SJSA1 (cell line): ENCODE data around the gene OXSM. TPM values are rescaled to one million over a fixed set of nuclear protein-coding genes. Genes with fewer than 3 reads are reported as not detected.
A peak's percentile ranks its signal among the peaks of the same experiment; 100 is the strongest.

Experiments used
- DNase-seq, 2 experiments: peaks; one replicate each; pipeline ENCODE4 v3.0.0-alpha.2; 2015 to 2020; ENCODE audit warnings: low spot score in 2 of 2, low read depth in 1 of 2
- H3K27ac ChIP-seq: fragments of 250-450 bp; sonication (Bioruptor Pico); 2 replicates; pipeline ENCODE4 v1.5.1; 2020; ENCODE audit warnings: mild to moderate bottlenecking, moderate library complexity
- H3K27me3 ChIP-seq: fragments of 250-450 bp; sonication (Bioruptor Pico); replicated peaks from 2 replicates; pipeline ENCODE4 v1.5.1; 2020; ENCODE audit warnings: mild to moderate bottlenecking, moderate library complexity
- H3K36me3 ChIP-seq: fragments of 250-450 bp; sonication (Bioruptor Pico); 2 replicates; pipeline ENCODE4 v1.5.1; 2020; ENCODE audit warnings: mild to moderate bottlenecking
- H3K4me1 ChIP-seq: fragments of 250-450 bp; sonication (Bioruptor Pico); replicated peaks from 2 replicates; pipeline ENCODE4 v1.6.1; 2021; ENCODE audit warnings: mild to moderate bottlenecking
- H3K4me3 ChIP-seq: fragments of 250-450 bp; sonication (Bioruptor Pico); 2 replicates; pipeline ENCODE4 v1.5.1; 2020; ENCODE audit warnings: mild to moderate bottlenecking
- H3K9me3 ChIP-seq: fragments of 250-450 bp; sonication (Bioruptor Pico); replicated peaks from 2 replicates; pipeline ENCODE4 v1.5.1; 2020; ENCODE audit warnings: mild to moderate bottlenecking
- total RNA-seq: library from RNA; depleted of rRNA; stranded (reverse); fragments of >200 nt; shearing (Covaris generic); gene quantifications from 2 replicates; pipeline ENCODE4 v1.2.3, GENCODE V29; 2014

The OXSM gene
- total RNA-seq, 1 experiment from 2014 or later = 6.2 TPM

- H3K4me3 ChIP-seq = no peak overlapping the region
- DNase-seq = no peak
- H3K36me3 ChIP-seq = no peaks in the 10 kb centered on the region
- H3K27me3 ChIP-seq = no peaks in the 10 kb centered on the region
- H3K27ac ChIP-seq = peak overlapping the region; percentile 55
- H3K9me3 ChIP-seq = no peaks in the 10 kb centered on the region
- H3K4me1 ChIP-seq = peaks cover 14% of the 10 kb centered on the region
These were observed 31.1 kb downstream of the OXSM start for GRCh38 chr3:25820816-25821486.

DNA sequence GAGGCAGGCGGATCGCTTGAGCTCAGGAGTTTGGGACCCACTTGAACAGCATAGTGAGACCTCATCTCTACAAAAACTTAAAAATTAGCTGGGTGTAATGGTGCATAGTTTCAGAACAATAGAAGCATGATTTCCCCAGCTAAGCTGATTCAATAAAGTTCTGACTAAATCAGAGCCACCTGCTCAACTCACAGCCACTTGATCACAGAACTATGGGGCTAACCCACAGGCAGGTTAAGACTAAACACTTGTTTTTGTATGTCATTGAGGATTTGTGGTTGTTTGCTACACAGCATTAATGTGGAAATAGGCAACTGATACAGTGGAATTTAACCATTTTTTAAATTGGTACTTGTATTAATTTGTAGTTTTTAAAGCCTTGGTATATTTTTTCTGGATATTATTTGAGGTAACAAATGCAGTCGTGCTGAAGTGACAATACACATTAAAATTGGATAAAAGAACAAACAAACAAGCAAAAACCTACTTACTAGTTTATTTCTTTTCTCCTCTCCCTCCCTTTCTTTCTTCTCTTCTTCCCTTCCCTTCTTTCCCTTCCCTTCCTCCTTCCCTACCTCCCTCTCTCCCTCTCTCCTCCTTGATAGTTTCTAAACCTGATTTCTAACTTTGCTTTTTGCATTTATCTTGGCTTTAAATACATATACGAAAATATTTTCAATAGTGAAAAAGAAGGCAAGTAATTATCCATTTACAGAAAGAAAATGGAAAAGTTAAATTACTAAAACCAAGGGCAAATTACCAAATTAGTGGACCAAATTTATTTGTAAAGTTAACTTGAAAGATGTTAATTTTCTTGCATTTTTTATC is 32.1 kb downstream of the OXSM start:
- Histone ChIP-seq H3K9me3 (no peaks in the 10 kb centered on the region), H3K4me1 (peaks cover 14% of the 10 kb centered on the region), H3K27ac (no peak overlapping the region), H3K4me3 (no peak overlapping the region), H3K36me3 (no peaks in the 10 kb centered on the region), H3K27me3 (no peaks in the 10 kb centered on the region)
- no peak for DNase-seq

- DNase-seq = no peak
These were observed 33.4 kb downstream of the OXSM start for GRCh38 chr3:25823314-25823713.

GRCh38 chr3:25826510-25826909 is 36.6 kb downstream of the OXSM start:
- H3K27ac ChIP-seq = no peak overlapping the region
- H3K9me3 ChIP-seq = no peaks in the 10 kb centered on the region
- no peaks in the 10 kb centered on the region; the same call in 1 of the 2 replicates for H3K4me1 ChIP-seq
- no peak overlapping the region for H3K4me3 ChIP-seq
- DNase-seq = no peak
- no peaks in the 10 kb centered on the region for H3K27me3 ChIP-seq
- H3K36me3 ChIP-seq = no peaks in the 10 kb centered on the region

More at GRCh38 chr3:25823314-25823713, 33.4 kb downstream of the OXSM start:
- Histone ChIP-seq H3K27me3 (no peaks in the 10 kb centered on the region), H3K27ac (no peak overlapping the region), H3K4me1 (peaks cover 14% of the 10 kb centered on the region), H3K9me3 (no peaks in the 10 kb centered on the region), H3K4me3 (no peak overlapping the region), H3K36me3 (no peaks in the 10 kb centered on the region)

- Histone ChIP-seq H3K27ac (no peak overlapping the region), H3K9me3 (no peaks in the 10 kb centered on the region), H3K4me1 (no peaks in the 10 kb centered on the region), H3K4me3 (no peak overlapping the region), H3K27me3 (no peaks in the 10 kb centered on the region), H3K36me3 (no peaks in the 10 kb centered on the region)
- no peak for DNase-seq
These were observed 40.7 kb downstream of the OXSM start for GRCh38 chr3:25830373-25831280.

- Histone ChIP-seq H3K27ac (no peak overlapping the region), H3K36me3 (no peaks in the 10 kb centered on the region), H3K4me1 (no peaks in the 10 kb centered on the region), H3K27me3 (no peaks in the 10 kb centered on the region), H3K4me3 (no peak overlapping the region), H3K9me3 (no peaks in the 10 kb centered on the region)
- DNase-seq = no peak
These were observed 41.7 kb downstream of the OXSM start for GRCh38 chr3:25831578-25831977.

GRCh38 chr3:25834346-25834745 is 44.5 kb downstream of the OXSM start:
- H3K4me3 ChIP-seq = no peak overlapping the region
- H3K4me1 ChIP-seq = no peaks in the 10 kb centered on the region
- no peaks in the 10 kb centered on the region for H3K9me3 ChIP-seq
- no peaks in the 10 kb centered on the region for H3K27me3 ChIP-seq
- H3K36me3 ChIP-seq = no peaks in the 10 kb centered on the region
- no peak overlapping the region for H3K27ac ChIP-seq
- DNase-seq = no peak

DNA sequence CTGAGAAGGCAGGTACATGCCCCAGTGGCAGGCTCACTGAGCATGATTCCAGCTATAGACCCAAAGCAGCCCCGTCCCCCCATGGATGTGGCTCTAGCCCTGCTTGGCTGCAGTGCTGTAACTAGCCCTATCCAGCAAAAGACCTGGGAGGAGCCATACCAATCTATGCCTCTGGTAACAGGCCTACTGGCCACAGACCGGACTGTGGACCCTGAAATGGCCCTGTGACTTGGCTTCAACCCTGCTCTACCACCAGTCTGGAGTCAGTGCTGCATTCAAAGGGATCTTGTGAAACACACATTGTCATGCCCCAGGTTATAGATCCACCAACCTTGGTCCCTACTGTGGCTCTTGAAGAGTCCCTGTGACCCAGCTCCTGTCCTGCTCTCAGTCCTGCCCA is 46.7 kb downstream of the OXSM start:
- Histone ChIP-seq H3K27me3 (no peaks in the 10 kb centered on the region), H3K4me1 (no peaks in the 10 kb centered on the region), H3K9me3 (no peaks in the 10 kb centered on the region), H3K4me3 (no peak overlapping the region), H3K36me3 (no peaks in the 10 kb centered on the region), H3K27ac (no peak overlapping the region)
- DNase-seq = no peak

DNA sequence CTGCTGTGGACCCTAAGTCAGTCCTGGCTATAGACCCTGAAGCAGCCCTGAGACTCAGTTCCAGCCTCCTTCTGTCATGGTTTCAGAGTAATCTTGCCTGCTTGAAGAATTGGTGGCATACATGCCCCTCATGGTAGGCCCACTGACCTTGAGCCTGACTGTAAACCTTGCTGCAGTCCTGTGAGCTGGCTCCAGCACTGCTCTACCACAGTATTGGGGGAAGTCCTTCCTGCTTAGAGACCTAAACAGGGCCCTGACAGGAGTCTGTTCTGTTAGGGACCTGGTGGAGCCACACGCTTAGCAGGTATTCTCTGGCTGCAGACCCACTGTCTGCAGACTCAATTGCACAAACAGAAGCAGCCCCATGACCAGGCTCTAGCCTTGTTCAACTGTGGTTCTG is 47.1 kb downstream of the OXSM start:
- no peaks in the 10 kb centered on the region for H3K4me1 ChIP-seq
- no peaks in the 10 kb centered on the region for H3K36me3 ChIP-seq
- no peaks in the 10 kb centered on the region for H3K9me3 ChIP-seq
- no peak overlapping the region for H3K4me3 ChIP-seq
- H3K27me3 ChIP-seq = no peaks in the 10 kb centered on the region
- no peak overlapping the region for H3K27ac ChIP-seq
- no peak for DNase-seq

- Histone ChIP-seq H3K27ac (no peak overlapping the region), H3K4me3 (no peak overlapping the region), H3K36me3 (no peaks in the 10 kb centered on the region), H3K27me3 (no peaks in the 10 kb centered on the region), H3K4me1 (no peaks in the 10 kb centered on the region), H3K9me3 (no peaks in the 10 kb centered on the region)
- no peak for DNase-seq
These were observed 50.2 kb downstream of the OXSM start for GRCh38 chr3:25840099-25840498.

DNA sequence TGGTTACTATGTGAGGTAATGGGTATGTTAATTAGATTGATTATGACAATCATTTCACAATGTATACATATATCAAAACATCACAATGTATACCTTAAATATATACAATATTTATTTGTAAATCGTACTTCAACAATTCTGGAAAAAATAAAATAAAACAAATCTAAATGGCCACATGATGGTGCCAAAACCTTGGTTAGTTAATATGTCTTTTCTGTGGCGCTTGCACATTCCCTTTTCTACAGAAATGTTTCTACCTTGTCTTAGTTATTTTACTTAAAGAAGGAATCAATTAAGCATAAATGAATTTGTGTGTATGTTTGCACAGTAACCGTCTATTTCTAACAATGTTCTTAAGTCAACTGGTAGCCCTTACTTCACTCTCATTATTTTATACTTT is 53.4 kb downstream of the OXSM start:
- Histone ChIP-seq H3K36me3 (no peaks in the 10 kb centered on the region), H3K9me3 (no peaks in the 10 kb centered on the region), H3K27ac (no peak overlapping the region), H3K27me3 (no peaks in the 10 kb centered on the region), H3K4me1 (no peaks in the 10 kb centered on the region), H3K4me3 (no peak overlapping the region)
- DNase-seq = no peak
